Measurements from ENCODE around the gene UCHL3. TPM values are rescaled to one million over a fixed set of nuclear protein-coding genes. Genes with fewer than 3 reads are reported as not detected.

UCHL3 gene
- polyA plus RNA-seq, 3 donors: 22.4 to 66.8 (median 51.8) TPM

GRCh38 chr13:75620020-75620419, 70.4 kb downstream of the UCHL3 start:
- Histone ChIP-seq H3K36me3 (replicated peaks in 1 of 2; ENCODE audit: control insufficient read depth in 1 of 2, insufficient read depth in 2 of 2, low read length in 2 of 2) (no peaks in the 10 kb centered on the region), H3K4me3 (replicated peaks in 1 of 3; ENCODE audit: low read depth in 2 of 3, low read length in 3 of 3) (no peak overlapping the region), H3K9ac (ENCODE audit: insufficient read depth, low read length, poor library complexity, severe bottlenecking) (no peak overlapping the region), H3K27ac (ENCODE audit: low read depth in 1 of 2, low read length in 2 of 2) (no peak overlapping the region), H3K4me1 (ENCODE audit: control insufficient read depth in 1 of 2, insufficient read depth in 2 of 2, low read length in 2 of 2) (no peaks in the 10 kb centered on the region), H2AFZ (ENCODE audit: insufficient read depth, low read depth, low read length, poor library complexity, severe bottlenecking) (no peak overlapping the region), H4K20me1 (ENCODE audit: insufficient read depth, low read length) (no peaks in the 10 kb centered on the region), H3K4me2 (replicated peaks; ENCODE audit: extremely low read depth, low read length, poor library complexity, severe bottlenecking) (no peak overlapping the region), H3K9me3 (replicated peaks in 1 of 2; ENCODE audit: control insufficient read depth in 1 of 2, insufficient read depth in 1 of 2, low read length in 2 of 2) (no peaks in the 10 kb centered on the region), H3K79me2 (ENCODE audit: insufficient read depth, low read length) (no peaks in the 10 kb centered on the region), H3K27me3 (ENCODE audit: control insufficient read depth in 2 of 2, insufficient read depth in 2 of 2, low read length in 2 of 2) (no peaks in the 10 kb centered on the region)
- Mint-ChIP-seq H3K27ac (no peak overlapping the region), H3K4me3 (no peak overlapping the region), H3K36me3 (peaks cover 9 to 18% of the 10 kb centered on the region in 2 donors), H3K9me3 (peaks cover 0 to 4% (median 0%) of the 10 kb centered on the region in 7 donors), H3K27me3 (ENCODE audit: low read depth in 3 of 3) (peaks cover 0 to 3% (median 0%) of the 10 kb centered on the region in 3 donors), H3K4me1 (no peaks in the 10 kb centered on the region)
- intact Hi-C loops (cut with micrococcal nuclease): no loop called here
- DNase-seq: no peak
- WGBS (ENCODE audit: insufficient coverage): no CpG with 5 or more reads among the region's 1 CpG
- TF ChIP-seq CTCF (IDR thresholded peaks at IDR 0.05): no peak

- no peaks in the 10 kb centered on the region for H3K4me1 ChIP-seq (ENCODE audit: control insufficient read depth in 1 of 2, insufficient read depth in 2 of 2, low read length in 2 of 2)
- no peaks in the 10 kb centered on the region for H3K79me2 ChIP-seq (ENCODE audit: insufficient read depth, low read length)
- no peak for DNase-seq
- Mint-ChIP-seq H3K36me3 (peaks cover 14 to 27% of the 10 kb centered on the region in 2 donors), H3K27ac (no peak overlapping the region), H3K4me1 (no peaks in the 10 kb centered on the region), H3K9me3 (peaks cover 0 to 4% (median 2%) of the 10 kb centered on the region in 7 donors), H3K4me3 (no peak overlapping the region), H3K27me3 (ENCODE audit: low read depth in 3 of 3) (peaks cover 0 to 3% (median 0%) of the 10 kb centered on the region in 3 donors)
- TF ChIP-seq CTCF (IDR thresholded peaks at IDR 0.05): no peak
- H3K27me3 ChIP-seq (ENCODE audit: control insufficient read depth in 2 of 2, insufficient read depth in 2 of 2, low read length in 2 of 2): no peaks in the 10 kb centered on the region
- no peaks in the 10 kb centered on the region for H4K20me1 ChIP-seq (ENCODE audit: insufficient read depth, low read length)
- H3K9ac ChIP-seq (ENCODE audit: insufficient read depth, low read length, poor library complexity, severe bottlenecking): no peak overlapping the region
- no peaks in the 10 kb centered on the region for H3K36me3 ChIP-seq (replicated peaks in 1 of 2; ENCODE audit: control insufficient read depth in 1 of 2, insufficient read depth in 2 of 2, low read length in 2 of 2)
- H3K27ac ChIP-seq (ENCODE audit: low read depth in 1 of 2, low read length in 2 of 2): no peak overlapping the region
- H2AFZ ChIP-seq (ENCODE audit: insufficient read depth, low read depth, low read length, poor library complexity, severe bottlenecking): no peak overlapping the region
- intact Hi-C loops (cut with micrococcal nuclease): no loop called here
- WGBS (ENCODE audit: insufficient coverage): no CpG with 5 or more reads among the region's 2 CpGs
- no peaks in the 10 kb centered on the region for H3K9me3 ChIP-seq (replicated peaks in 1 of 2; ENCODE audit: control insufficient read depth in 1 of 2, insufficient read depth in 1 of 2, low read length in 2 of 2)
- no peak overlapping the region for H3K4me3 ChIP-seq (replicated peaks in 1 of 3; ENCODE audit: low read depth in 2 of 3, low read length in 3 of 3)
- H3K4me2 ChIP-seq (replicated peaks; ENCODE audit: extremely low read depth, low read length, poor library complexity, severe bottlenecking): no peak overlapping the region
These were observed 71.6 kb downstream of the UCHL3 start for GRCh38 chr13:75621147-75621546.

All from CD14-positive monocyte (primary cell).